GM21447 (cell line): ENCODE results near the gene RARRES2.
"Not testable (repeated sequence)": the region's sequence is repeated elsewhere in the genome, so short reads cannot be mapped to it uniquely, and the experiment has no call there.

Experiments used
- ATAC-seq: cut with Tn5 transposase; IDR thresholded peaks from one replicate; pipeline ENCODE4 v1.9.1; 2021; ENCODE audit not compliant: unreplicated experiment

The RARRES2 gene

DNA sequence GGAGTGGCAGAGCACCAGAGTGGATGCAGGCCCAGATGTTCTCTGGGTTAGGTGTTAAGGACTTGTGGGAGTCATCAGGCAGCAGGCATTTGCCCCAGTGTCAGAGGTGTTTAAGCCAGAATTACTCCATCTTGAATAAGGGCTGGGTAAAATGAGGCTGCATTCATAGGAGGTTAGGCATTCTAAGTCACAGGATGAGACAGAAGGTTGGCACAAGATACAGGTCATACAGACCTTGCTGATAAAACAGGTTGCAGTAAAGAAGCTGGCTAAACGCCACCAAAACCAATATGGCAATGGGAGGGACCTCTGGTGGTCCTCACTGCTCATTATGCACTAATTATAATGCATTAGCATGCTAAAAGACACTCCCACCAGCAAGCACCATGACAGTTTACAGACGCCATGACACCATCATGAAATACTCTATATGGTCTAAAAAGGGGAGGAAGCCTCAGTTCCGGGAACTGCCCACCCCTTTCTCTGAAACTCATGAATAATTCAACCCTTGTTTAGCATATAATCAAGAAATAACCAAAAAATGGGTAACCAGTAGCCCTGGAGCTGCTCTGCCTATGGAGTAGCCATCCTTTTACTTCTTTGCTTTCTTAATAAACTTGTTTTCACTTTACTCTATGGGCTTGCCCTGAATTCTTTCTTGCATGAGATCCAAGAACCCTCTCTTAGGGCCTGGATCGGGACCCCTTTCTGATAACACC, 19.2 kb downstream of the RARRES2 start:
- no peak for ATAC-seq

DNA sequence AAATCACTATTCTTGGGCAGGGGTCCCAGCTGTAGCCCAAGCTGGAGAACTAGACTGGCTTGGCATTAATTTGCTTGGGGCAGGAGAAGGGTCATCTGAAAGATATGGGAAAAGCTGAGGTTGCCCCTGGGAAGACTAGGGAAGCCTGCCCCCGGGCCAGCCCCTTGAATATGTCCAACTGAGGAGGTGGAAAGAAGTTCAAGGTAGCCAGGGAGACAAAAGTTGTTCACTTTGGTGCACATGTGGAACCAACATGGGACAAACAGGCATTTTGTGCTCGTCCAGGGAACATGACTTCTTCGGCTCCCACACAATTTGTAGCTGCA, 19.7 kb downstream of the RARRES2 start:
- no peak for ATAC-seq

DNA sequence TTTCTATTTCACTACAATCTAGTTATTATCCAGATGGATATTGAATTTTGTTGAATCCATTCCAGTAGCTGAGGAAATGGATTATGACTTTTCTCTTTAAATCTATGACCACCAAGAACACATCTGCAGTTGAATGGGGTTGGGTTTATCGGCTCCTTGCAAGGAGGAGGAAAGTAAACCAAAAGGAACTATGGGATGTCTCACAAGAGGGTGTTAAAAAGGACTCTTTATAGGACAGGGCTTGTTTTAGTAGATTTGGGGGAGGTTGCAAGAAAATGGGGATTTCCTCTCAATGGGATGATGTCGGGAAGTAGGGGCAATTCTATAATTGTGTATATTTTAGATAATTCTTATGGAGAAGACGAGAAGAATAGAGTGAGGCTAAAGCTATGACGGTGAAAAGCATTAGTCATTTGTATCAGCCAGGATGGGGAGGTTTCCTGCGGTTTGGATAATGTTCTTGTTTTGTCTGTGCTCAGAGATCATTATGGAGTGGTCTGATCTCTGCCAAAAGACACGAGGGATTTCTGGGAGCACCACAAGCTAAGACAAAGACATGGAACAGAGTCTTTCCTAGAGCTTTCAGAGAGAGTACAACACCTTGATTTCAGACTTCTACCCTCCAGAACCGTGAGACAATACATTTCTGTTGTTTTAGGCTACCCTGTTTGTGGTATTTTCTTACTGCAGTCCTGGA, 23.5 kb downstream of the RARRES2 start:
- ATAC-seq = no peak

DNA sequence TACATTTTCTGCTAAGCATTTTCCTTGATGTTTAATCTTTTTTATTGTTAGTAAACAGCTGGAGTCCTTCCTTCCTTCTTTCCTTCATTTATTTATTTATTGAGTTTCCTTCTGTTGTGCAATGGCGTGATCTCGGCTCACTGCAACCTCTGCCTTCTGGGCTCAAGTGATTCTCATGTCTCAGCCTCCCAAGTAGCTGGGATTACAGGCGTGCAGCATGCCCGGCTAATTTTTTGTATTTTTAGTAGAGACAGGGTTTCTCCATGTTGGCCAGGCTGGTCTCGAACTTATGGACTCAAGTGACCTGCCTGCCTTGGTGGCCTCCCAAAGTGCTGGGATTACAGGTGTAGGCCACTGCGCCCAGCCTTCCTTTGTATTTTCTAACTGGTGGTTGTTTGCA, 24.4 kb downstream of the RARRES2 start:
- ATAC-seq = not testable (repeated sequence)

DNA sequence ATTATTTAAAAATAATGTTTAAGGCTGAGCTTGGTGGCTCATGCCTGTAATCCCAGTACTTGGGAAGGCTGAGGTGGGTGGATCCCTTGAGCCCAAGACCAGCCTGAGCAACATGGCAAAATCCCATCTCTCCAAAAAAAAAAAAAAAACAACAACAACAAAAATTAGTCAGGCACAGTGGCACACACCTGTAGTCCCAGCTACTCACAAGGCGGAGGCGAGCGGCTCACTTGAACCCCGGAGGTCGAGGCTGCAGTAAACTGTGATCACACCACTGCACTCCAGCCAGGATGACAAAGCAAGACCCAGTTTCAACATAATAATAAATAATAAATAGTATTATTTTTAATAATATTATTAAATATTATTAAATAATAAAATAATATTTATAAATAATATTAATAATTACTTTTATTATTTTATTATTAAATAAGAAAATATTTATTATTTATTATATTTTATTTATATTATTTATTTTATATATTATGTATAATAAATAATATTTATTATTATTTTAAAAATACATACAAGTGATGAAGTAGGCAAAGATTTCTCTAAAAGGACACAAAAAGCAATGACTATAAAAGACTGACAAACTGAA, 26.7 kb downstream of the RARRES2 start:
- ATAC-seq = no peak

DNA sequence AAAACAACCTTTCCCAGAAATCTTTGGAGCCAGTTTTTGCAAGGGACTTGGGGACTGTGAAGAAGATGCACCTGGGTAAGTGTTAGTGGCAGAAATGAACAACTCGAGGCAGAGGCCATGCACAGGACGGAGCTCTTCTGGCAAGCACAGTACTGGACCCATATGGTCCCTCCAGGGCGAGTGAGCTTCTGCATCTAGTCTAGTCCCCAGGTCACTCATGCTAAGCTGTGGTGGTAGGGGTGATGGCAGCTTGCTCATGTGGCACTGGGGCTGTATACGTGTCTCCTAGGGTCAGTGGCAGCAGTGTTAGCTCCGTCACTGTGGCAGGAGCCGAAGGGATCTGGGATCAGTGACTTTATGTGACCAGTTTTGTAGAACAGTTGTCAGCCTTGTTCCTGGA, 27.6 kb downstream of the RARRES2 start:
- ATAC-seq = no peak

DNA sequence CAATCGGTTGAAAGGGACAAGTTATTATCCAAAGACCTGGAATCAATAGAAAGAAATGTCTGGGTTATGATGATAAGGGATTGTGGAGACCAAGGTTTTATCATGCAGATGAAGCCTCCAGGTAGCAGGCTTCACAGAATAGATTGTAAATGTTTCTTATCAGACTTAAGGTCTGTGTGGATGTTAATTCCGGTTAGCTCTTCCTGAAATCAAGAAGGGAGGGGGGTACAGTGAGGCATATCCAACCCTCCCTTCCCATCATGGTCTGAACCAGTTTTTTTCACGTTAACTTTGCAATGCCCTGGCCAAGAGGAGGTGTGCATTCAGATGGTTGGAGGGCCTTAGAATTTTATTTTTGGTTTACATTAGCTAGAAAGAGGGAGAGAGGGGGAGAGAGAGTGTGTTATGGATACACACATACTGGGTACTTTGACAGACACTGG, 28.0 kb downstream of the RARRES2 start:
- ATAC-seq = no peak

DNA sequence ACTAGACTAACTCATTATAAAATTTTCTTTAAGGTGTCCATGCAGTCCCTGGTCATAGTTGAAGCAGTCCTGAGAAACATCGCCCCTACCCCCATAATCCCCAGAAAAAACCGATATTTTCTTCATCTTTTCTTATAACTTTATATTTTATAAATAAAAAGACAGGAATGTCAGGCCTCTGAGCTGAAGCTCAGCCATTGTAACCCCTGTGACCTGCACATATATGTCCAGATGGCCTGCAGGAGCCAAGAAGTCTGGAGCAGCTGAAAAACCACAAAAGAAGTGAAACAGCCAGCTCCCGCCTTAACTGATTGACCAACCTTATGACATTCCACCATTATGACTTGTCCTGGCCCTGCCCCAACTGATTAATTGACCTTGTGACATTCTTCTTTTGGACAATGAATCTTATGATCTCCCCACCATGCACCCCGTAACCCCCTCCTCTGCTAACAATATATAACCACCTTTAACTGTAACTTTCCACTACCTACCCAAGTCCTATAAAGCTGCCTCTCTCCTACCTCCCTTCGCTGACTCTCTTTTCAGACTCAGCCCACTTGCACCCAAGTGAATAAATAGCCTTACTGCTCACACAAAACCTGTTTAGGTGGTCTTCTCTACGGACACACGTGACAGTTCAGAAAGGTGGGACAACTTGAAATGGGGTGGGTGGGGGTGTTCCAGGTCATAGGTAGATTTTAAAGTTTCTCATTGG, 28.6 kb downstream of the RARRES2 start:
- not testable (repeated sequence) for ATAC-seq

DNA sequence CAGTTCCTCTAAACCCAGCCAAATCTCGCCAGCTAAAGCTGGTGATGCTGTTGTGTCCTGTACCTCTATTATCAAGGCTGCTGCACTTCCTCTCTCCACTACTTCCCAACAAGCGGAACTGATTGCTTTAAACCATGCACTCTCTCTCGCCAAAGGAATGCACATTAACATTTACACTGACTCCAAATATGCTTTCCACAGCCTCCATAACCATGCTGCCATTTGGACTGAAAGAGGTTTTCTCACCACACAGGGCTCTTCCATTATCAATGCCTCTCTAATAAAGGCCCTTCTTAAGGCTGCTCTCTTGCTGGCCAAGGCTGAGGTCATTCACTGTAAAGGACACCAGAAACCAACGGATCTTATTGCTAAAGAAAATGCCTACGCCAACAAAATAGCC, 29.7 kb downstream of the RARRES2 start:
- ATAC-seq = no peak

DNA sequence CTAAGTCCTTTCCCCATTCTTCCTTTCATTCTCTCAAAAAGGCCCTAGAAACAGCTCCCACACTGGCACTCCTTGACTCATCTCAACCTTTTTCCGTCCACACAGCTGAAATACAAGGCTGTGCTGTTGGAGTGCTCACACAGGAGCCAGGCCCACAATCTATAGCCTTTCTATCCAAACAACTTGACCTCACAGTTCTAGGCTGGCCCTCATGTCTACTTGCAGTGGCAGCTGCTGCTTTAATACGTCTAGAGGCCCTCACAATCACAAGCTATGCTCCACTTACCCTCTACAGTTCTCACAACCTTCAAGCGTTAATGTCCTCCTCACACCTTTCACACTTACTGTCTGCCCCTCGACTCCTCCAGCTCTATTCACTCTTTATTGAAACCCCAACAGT, 30.3 kb downstream of the RARRES2 start:
- ATAC-seq = no peak

DNA sequence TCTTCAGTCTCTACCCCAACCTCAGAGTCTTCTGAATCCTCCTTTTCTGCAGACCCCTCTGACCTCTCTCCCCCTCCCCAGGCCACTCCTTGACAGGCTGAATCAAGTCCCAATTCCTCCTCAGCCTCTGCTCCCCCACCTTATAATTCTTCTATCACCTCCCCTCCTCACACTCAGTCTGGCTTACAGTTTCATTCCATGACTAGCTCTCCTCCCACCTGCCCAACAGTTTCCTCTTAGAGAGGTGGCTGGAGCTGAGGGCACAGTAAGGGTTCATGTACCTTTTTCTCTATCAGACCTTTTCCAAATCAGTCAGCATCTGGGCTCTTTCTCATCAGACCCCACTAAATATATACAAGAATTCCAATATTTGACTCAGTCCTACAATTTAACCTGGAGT, 32.9 kb downstream of the RARRES2 start:
- no peak for ATAC-seq

DNA sequence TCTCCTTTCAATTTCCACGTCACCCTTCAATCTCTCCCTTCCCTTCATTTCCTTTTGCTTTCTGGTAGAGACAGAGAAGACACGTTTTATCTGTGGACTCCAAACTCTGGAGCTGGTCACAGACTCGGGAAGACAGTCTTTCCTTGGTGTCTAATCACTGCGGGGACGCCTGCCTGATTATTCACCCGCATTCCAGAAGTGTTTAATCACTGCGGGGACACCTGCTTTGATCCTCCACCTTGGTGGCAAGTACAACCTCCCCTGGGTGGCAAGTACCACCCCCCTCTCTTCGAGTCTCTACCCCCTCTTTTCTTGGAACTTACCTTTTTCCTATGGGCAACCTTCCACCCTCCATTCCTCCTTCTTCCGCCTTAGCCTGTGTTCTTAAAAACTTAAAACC, 33.5 kb downstream of the RARRES2 start:
- no peak for ATAC-seq

DNA sequence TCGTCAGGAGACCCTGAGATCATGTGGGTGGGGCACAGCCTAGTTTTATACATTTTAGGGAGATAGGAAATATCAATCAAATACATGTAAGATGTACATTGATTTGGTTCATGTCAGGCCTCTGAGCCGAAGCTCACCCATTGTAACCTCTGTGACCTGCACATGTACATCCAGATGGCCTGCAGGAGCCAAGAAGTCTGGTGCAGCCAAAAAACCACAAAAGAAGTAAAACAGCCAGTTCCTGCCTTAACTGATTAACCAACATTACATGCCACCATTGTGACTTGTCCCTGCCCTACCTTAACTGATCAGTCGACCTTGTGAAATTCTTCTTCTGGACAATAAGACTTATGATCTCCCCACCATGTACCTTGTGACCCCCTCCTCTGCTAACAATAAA, 34.3 kb downstream of the RARRES2 start:
- no peak for ATAC-seq

DNA sequence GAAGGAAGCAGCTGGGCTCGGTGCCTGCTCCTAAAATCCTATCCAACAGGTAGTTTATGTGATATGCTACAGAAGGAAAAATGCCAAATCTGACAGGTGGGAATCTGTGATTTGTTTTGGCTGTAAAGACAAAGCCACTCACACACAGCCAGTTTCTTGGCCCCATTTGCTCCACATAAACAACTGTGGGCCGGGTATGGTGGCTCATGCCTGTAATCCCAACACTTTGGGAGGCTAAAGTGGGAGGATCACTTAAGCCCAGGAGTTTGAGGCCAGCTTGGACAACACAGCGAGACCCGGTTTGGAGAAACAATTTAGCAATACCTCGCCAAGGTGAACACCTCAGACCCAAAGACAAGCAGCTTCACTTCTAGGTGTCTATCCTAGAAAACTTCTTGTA, 35.1 kb downstream of the RARRES2 start:
- not testable (repeated sequence) for ATAC-seq

DNA sequence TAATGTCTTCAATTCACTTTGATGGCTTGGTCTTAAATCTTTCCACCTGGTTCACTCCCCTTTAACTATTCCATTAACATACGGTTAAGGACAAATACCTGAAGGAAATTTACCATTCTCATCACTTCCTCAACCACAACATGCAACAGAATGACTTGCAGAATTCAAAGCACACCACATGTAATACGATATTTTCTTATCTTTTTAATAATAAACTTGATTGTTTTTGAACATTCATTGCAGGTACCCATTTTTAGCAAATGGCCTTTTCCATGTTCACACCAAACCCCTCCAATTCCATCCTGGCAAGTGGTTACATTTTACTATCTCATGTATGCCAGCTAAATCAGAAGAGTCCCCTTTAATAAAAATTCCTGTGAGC, 35.5 kb downstream of the RARRES2 start:
- not testable (repeated sequence) for ATAC-seq

DNA sequence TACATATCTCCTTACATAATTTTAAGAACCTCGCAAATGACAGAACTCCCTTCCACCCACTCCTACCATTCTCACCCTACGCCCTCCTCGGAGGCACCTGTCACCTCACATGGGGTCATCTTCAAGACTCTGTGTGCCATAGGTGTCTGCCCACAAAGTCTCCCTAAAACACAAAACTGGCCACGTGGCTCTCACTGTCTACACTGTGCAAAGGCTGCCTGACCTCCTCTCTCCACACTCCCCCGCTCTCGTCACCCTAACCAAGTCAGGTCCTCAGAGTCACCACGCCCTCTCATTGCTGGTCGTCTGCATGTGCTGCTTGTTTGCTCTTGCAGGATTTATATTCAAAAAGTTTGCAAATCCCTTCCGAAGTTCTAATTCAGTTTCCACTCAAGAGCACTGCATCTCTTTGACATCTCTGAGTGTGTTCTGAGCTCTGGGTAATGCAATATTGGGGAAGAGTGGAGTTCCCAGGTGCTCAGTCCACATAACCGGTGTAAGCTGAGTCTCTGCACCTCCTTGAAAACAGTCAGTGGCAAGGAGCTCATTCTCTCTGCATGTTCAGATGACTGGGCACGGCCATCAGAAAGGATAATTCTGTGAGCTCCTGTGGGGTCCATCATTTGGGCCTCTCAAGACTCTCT, 36.0 kb downstream of the RARRES2 start:
- not testable (repeated sequence) for ATAC-seq

DNA sequence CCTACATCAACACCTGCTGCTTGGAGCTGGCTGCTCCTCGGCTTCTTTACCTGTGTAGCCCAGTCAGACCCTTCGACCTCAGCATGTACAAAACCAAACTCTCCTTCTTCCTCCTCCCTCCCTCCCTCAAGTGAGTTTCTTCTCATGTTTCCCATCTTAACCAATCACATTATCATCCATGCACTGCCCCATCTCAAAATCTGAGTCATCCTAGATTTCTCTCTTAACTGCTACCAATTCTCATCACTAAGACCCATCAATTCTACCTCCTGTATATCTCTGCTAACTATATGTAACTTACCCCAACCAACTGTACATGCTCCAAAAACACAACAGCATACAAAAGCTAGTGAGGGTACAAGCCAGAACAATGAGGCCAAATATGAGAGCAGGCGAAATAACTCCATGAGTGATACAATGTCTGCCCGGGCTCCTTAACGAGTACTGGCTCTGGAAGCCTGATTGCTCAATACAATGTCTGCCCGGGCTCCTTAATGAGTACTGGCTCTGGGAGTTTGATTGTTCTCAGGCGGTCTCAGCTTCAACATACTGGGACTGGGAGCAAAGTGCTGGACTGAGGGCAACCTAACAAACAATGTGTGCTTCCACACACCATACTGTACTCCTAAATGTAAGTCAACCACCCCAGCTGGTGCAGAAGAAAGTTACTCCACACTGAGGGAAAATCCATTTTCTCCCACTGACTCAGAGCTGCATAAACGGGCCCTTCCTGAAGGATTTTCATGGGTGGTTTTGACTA, 36.8 kb downstream of the RARRES2 start:
- ATAC-seq = not testable (repeated sequence)

DNA sequence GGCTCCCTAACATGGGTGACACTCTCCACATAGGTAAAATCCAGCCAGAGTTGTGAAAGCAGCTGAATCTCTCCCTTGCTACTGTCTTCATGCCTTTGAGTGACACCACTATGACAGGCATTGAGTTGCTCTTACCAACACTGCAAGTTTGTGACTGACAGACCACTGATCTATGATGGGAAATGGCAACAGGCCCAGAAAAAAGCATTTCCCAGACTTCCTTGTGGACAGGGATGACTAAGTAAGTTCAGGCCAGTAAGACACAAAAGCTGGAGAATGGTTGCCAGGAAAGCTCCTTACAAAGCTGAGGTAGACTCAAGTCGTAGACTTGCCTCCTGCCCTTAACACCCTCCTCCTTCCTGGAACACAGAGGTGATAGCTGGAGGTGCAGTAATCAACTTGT, 38.5 kb downstream of the RARRES2 start:
- ATAC-seq = not testable (repeated sequence)

DNA sequence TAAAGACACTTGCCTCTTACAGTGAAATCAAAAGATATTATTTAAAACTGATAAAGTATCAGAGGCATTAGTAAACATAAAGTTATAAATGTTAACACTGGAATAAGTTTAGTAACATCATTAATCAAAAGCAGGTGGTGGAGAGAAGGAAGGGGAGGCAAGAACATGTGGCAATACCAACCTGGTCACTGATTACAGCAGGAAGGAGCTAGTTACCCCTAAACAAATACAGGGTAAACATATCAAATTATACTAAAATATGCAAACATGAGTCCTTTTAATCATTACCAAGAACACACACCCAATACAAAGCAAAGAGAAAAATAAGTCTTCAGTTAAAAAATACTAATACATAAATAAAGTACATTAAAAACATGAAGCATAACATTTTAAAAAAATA, 43.5 kb downstream of the RARRES2 start:
- ATAC-seq = not testable (repeated sequence)

DNA sequence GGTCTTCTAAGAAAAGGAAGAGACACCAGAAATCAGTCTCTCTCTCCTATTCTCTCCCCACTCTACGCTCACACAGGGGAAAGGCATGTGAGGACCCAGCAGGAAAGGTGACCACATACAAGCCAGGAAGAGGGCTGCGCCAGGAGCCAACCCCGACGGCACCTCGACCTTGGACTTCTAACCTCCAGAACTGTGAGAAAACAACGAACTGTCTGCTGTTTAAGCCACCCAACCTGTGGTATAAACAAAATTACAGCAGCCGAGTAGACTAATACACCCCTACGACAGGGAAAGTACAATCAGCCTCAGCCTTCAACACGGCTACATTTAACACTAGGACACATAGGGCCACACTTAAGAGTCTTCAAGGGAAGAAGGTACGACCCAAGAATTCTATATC, 44.6 kb downstream of the RARRES2 start:
- ATAC-seq = not testable (repeated sequence)
